Measurements from ENCODE around the gene RARB.

Gene RARB

GRCh38 chr3:25410703-25411102 lies 17.4 kb upstream of the RARB start (continued):
- TF ChIP-seq, protein P1, sequence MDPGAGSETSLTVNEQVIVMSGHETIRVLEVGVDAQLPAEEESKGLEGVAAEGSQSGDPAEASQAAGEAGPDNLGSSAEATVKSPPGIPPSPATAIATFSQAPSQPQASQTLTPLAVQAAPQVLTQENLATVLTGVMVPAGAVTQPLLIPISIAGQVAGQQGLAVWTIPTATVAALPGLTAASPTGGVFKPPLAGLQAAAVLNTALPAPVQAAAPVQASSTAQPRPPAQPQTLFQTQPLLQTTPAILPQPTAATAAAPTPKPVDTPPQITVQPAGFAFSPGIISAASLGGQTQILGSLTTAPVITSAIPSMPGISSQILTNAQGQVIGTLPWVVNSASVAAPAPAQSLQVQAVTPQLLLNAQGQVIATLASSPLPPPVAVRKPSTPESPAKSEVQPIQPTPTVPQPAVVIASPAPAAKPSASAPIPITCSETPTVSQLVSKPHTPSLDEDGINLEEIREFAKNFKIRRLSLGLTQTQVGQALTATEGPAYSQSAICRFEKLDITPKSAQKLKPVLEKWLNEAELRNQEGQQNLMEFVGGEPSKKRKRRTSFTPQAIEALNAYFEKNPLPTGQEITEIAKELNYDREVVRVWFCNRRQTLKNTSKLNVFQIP (CRISPR knock-in tag; IDR thresholded peaks at IDR 0.05; ENCODE audit: borderline replicate concordance, low read depth) = no peak
- TF ChIP-seq ISL1 (CRISPR knock-in tag; IDR thresholded peaks at IDR 0.05) (no peak), PATZ1 (CRISPR knock-in tag; IDR thresholded peaks at IDR 0.05; ENCODE audit: borderline replicate concordance) (no peak)

GRCh38 chr3:25412269-25412668 lies 15.8 kb upstream of the RARB start:
- TF ChIP-seq TOX (CRISPR knock-in tag; IDR thresholded peaks at IDR 0.05; ENCODE audit: borderline replicate concordance) (no peak), ZC3H10 (CRISPR knock-in tag; IDR thresholded peaks at IDR 0.05) (no peak)
- ATAC-seq = peak; percentile 44; the same call in 2 of the 3 replicates

DNA sequence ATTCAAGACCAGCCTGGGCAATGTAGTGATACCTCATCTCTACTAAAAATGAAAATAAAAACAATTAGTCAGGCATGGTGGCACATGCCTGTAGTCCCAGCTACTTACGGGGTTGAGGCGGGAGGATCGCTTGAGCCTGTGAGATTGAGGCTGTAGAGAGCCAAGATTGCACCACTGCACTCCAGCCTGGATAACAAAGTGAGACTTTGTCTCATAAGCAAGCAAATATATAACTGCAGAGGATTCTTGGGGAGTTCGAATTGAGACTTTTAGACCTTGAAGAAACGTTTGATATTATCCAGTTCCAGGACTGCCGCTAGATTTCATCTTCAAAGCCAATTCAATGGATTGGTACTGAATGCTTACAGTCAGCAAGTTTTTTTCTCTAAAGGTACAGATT lies 11.9 kb upstream of the RARB start:
- TF ChIP-seq TOX (CRISPR knock-in tag; IDR thresholded peaks at IDR 0.05; ENCODE audit: borderline replicate concordance) (no peak), ZNF70 (CRISPR knock-in tag; IDR thresholded peaks at IDR 0.05) (no peak), ISL1 (CRISPR knock-in tag; IDR thresholded peaks at IDR 0.05) (no peak), ZFP30 (CRISPR knock-in tag; IDR thresholded peaks at IDR 0.05) (no peak), RARB (CRISPR knock-in tag; IDR thresholded peaks at IDR 0.05) (no peak), ESRRG (CRISPR knock-in tag; IDR thresholded peaks at IDR 0.05) (no peak), BACH2 (CRISPR knock-in tag; IDR thresholded peaks at IDR 0.05; ENCODE audit: borderline replicate concordance) (no peak), GLIS3 (CRISPR knock-in tag; IDR thresholded peaks at IDR 0.05) (no peak), ZNF565 (CRISPR knock-in tag; conservative IDR thresholded peaks at IDR 0.05; ENCODE audit: low read depth) (no peak), PPARA (CRISPR knock-in tag; IDR thresholded peaks at IDR 0.05; ENCODE audit: borderline replicate concordance) (no peak), ZFP3 (CRISPR knock-in tag; IDR thresholded peaks at IDR 0.05) (no peak), PATZ1 (CRISPR knock-in tag; IDR thresholded peaks at IDR 0.05; ENCODE audit: borderline replicate concordance) (no peak), ARNTL (CRISPR knock-in tag; IDR thresholded peaks at IDR 0.05; ENCODE audit: borderline replicate concordance, low read depth) (no peak), TSHZ2 (CRISPR knock-in tag; IDR thresholded peaks at IDR 0.05) (no peak), CSRNP3 (CRISPR knock-in tag; IDR thresholded peaks at IDR 0.05) (no peak)
- TF ChIP-seq, protein P1 (CRISPR knock-in tag; IDR thresholded peaks at IDR 0.05; ENCODE audit: borderline replicate concordance, low read depth) = no peak
- ATAC-seq = no peak

All from SK-N-SH treated with all-trans-retinoic acid at 6 μM for 48 hours (cell line).